Stimulated activated CD8-positive, alpha-beta memory T cell treated with anti-CD3 and anti-CD28 coated beads, Interleukin-15, amount 100 ng/mL, for 48 hours (primary cell): Measurements from ENCODE around the gene ZNF532.
A peak's percentile ranks its signal among the peaks of the same experiment; 100 is the strongest.

Experiments used
- DNase-seq, 2 donors: peaks; one replicate each; pipeline ENCODE4 v3.0.0-alpha.2; 2020; ENCODE audit warnings: low read depth in 2 of 2

The ZNF532 gene

DNA sequence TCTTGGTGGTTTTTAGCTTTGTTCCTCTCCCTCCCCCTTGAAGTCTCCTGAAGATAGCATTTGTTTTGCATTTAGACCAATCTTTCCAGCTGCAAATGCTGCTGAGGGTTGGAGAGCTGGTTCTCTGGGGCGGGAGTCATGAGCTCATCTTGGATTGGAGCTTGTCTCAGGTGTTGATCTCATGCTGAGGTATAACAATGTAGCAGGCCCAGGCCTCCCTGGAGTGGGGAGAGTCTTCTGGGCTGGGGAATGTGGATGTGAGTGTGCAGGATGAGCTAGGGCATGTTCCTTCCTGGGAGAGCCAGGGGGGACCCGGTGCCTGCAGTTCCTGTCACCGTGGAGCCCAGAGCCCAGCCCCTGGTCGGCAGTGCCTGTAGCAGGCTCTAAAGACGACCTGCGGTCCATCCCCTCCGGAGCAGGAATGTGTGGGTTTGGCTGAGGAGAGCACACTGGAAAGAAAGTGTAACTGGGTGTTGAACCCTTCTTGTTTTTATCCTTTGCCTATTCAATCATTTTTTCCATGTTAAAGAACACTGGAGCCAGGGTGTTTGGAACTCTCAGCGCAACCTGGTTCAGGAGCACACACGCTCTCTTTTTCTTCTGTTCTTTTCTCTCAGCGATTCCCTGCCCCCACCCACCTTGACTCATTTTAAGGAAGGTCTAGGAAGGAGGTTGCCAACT is 2.7 kb downstream of the ZNF532 start:
- DNase-seq: no peak

DNA sequence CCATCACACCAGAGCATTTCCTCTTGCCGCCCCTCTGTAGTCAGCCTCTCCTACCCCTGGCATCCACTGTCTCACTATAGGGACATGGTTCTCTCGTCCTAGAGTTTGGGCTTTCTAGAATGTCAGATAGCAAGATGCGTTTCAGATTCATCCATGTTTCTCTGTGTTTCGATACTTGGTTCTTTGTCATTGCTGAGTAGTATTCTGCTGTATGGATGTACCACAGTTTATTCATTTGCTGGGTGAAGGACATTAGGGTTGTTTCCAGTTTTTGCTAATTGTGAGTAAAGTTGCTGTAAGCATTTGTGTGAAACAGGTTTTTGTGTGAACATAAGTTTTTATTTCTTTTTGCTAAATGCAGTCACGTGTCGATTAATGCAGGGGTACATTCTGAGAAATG is 3.8 kb downstream of the ZNF532 start:
- no peak for DNase-seq

DNA sequence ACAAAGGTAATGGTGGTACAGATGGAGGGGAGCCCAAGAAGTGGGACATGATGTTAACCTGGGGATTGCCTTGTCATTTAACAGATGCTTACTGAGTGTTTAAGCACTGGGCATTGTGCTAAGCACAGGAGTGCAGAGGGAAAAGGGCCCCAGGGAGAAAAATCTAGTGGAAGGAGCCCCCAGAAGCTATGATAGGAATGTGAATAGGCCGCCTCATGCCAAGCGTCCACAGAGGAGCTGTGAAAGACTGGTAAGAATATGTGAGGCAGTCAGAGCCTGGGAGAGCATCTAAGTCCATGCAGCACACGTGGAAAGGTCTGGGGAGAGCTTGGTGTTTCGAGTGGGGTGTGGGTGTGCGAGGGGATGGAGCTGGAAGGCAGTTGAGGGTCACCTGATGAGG is 5.5 kb downstream of the ZNF532 start:
- no peak for DNase-seq

DNA sequence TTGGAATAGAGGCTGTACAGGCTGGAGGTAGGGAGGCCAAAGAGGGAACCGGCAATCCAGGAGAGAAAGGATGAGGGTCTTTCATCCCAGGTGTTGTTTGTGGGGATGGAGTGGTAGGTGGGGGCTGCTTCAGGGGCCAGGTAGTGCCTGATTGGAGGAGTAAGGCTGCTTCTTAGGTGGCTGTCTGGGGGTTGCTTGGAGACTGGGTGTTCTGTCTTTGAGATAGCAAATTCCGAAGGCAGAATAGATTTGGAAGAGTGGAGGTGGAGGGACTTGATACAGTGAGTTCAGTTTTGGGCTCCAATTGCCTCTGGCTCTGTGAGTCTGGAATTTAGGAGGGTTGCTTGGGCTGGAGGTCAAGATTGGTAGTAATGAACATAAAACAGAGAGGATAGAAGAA is 5.9 kb downstream of the ZNF532 start:
- DNase-seq: no peak

DNA sequence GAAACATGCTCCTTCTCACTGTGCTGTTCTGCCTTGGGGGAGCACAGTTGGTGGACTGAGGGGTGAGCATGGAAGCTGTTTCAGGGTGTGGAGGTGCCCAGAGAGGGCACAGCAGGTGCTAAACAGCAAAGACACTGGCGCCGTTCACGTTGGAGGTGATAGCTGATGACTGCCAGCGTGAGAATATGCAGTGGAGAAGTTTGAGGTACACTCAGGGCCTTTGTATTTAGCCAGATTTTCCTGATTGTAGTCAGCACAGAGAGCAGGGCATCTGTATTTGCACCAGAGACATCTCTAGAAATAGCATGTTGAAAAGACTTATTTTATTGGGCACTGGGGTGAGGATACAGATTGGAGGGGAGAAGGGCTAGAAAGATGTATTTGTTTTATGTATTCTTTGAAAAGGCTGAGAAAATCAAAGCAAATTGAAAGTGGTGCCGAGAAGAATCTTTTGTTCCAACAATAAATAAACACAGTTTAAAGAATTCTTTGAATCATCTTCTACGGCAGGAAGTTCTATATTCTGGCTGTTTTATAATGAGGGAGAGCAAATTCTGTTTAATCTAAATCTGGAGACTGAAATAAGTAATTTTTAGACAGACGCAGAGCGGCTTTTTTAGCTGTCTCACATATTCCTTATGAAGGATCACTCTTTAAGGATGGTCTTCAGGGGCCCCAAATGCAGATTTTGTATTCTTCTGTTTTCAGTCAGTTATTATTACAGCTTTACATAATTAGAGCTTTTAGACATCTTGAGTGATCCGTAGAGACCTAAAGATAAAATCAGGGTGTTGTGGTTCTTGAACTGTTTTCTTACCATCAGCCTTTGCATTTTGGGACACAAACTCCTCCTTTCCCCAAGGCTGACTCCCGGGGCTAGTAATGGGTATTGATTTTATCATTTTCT is 7.1 kb downstream of the ZNF532 start:
- no peak for DNase-seq

DNA sequence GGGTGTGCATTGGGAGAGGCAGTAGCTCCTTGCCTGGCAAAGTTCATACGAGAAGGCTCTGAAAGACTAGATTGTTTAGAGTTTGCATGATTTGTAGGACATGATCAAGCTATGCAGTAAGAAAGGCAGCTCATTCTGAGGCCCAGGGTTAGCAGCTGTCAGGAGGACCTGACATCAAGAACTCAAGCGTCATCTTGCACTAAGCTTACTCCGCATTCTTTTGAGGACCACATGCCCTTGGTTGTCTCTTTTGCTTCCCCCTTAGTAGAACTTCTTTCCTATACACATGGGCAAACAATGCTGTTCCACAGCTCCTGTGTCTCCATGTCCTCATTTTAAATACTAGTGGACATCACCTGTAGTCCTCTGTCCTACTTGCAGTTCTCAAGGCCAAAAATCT is 14.0 kb downstream of the ZNF532 start:
- DNase-seq: no peak

DNA sequence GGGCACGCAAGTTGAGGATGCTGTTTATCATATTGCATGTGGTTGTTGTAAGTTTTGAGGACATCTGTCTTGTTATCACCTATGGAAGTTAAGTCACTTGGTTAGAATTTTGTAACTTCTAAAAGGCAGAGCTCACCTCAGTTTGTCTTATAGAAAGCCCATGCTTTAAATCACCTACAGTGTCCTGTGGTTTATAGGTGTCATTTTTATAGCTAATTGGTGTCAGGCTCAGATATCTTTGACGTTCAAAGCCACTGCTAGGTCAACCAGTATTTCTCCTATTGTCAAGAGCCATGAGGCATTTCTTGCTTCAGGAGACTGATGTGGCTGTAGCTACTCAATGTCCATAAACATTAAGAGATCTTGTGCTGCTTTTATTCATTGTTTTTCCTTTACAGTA is 16.8 kb downstream of the ZNF532 start:
- no peak for DNase-seq

DNA sequence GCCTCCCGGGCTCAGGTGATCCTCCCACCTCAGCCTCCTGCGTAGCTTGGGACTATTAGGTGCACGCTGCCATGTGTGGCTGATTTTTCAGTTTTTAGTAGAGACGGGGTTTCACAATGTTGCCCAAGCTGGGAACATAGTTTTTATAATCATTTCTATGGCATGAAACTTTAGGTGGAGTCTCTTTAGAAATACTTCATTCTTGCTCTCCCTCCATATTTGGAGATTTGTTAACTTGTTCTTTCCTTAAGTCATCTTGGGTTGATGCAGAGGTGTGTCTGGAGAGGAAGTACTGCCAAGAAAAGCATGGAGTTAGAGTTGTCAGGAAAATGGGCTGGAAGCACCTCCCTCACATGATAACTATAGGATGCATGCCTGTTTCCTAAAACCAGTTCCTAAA is 17.4 kb downstream of the ZNF532 start:
- no peak for DNase-seq

DNA sequence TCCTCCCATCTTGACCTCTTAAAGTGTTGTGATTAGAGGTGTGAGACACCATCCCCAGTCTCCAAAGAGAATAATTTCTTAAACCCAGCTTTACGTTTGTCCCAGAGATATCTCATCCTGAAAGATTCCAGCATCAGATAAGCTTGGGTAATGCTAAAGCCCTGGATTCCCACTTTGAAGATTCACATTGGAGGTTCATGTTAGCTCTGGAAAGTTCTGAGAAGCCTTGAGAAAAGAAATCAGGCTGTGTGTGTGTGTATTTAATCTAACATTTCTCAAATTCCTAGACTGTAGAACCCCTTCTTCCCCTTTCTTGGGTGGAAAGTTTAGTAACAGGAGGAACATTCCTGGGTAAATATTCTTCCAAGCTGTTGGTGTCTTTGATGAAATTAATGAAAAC is 18.0 kb downstream of the ZNF532 start:
- no peak for DNase-seq

DNA sequence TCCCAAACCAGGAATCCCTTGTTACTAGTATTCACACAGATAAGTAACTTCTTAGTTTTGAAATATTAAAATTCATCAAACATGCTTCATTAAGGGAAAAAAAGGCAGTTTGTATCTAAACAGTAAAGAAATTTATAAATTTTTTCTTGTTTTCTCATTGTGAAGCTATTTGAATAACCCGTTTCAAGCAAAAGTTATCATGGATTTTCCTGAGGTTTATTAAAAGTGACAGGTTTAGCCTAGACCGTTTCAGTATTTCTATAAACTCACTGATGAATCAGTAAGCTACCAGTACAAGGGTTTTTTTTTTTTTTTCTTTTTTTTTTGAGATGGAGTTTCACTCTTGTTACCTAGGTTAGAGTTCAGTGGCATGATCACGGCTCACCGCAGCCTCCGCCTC is 20.0 kb downstream of the ZNF532 start:
- no peak for DNase-seq

DNA sequence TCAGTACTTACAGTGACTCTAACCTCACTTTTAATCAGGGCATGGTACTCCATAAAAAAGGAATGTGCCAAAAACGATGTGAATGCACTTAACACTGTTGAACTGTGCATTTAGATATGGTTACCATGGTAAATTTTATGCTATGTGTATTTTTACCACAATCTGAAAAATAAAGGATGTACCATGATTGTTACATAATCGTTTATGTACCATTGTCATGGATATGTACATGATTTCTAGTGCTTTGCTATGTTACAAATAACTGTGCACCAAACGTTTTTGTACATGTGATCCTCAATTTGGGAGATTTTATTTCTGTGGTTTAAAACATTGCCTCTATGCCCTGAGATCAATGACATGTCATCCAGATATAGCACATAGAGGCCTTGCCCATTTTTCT is 21.8 kb downstream of the ZNF532 start:
- DNase-seq: no peak

DNA sequence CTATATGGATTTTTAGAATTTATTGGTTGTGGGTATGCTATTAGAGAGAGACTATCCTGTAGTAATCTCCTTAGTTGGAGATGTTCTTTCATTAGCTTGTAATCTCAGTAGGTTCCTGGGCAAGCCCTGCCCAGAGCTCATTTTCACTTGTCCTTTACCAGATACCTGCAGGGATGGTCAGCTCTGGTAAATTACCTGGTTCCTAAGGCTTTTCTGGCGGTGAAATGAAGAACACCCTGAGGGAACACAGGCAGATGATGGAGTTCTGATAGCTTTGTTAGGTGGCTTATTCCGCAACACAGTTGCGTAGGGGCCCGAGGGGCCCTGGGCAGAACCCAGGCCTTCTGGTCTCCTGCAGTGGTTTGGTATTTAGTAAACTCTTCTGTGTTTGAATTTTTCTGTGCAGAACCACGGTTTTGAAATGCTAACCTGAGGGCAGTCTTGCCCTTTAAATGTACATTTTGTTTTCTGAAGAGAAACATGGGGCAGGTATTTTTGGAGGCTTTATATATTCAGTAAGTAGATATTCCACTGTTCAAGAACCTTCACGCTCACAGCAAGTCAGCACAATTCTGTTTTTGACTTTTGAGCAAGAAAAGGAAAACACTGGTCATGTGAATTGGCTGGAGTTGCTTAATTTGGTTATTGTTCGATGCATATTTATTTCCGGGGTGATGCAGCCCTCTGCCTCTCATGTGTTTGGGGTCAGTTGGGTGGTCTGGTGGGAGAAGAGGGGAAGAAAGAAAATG is 22.4 kb downstream of the ZNF532 start:
- no peak for DNase-seq

DNA sequence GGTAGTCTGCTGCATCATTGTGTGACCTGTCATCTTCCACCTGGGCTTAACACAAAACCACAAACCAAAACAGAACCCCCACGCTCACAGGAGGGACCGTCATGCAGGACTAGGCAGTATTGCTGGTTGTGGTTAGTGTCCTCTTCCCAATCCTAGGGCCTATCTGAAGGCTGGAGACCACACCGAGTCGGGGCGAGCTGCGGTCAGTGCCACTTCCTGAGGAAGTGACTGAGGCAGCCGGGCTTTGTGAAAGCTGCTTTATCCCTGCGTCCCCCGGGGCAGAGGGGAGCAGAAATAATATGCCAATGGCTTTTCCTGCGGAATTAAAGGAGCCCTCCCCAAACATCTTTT is 22.9 kb downstream of the ZNF532 start:
- DNase-seq: peak; percentile 17 to 25

DNA sequence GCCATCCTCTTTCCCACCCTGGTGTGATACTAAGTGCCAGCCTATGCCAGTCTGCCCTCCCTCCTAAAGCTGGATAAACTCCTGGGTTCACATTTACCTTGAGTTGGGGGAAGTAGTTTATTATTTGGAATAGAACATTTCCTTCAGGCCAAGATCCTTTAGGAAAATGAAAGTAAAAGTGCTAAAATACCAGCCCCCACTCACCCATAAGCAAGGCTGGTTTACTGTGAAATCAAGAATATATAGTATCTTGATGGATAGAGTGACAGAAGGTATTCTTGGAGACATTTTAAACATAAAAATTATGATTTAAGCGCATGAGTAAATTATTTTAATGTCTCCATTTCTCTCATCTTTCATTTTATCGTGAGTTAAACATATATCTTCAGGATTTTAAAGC is 27.1 kb downstream of the ZNF532 start:
- no peak for DNase-seq

DNA sequence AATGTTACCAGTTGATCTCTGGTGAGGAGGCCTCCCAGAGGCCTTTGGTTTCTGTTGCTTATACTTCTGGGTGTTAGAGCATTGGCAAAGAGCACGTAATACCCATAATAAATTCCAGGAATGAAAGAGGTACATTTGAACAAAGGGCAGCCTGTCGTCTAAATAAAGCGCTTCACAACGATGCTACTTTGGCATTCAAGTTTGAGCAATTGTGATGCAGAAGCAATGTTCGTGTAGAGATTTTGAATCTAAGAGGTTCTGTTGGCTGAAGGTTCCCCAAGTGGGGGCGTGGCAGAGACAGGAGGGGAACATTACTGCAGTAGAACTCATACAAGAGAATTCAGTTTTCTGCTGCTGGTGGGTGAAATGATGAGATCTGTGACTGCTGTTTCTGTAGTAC is 27.8 kb downstream of the ZNF532 start:
- DNase-seq: no peak

DNA sequence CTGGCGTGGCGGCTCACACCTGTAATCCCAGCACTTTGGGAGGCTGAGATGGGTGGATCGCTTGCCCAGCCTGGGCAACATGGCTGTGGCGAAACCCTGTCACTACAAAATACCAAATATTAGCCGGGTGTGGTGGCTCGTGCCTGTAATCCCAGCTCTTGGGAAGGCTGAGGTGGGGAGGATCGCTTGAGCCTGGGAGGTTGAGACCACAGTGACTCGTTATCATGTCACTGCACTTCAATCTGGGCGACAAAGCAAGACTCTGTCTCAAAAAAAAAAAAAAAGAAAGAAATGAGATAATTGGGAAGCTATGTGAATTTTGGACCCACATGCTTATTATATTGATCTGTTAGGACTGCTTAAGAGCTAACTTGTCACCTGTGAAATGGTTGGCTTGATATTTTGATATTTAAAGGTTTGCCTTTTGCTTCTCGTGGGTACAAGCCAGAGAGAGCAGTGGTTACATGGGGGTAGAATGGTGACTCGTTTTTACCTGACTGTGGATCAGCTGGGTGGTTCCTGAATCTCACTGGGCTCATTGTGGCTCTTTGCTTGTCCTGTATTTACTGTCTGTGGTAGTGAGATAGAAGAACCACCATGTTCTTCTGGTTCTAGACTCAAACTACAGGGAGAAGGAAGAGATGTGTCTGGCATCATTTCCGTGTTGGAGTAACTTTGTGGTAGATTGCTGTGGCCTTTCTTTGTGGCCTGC is 28.9 kb downstream of the ZNF532 start:
- DNase-seq: no peak

DNA sequence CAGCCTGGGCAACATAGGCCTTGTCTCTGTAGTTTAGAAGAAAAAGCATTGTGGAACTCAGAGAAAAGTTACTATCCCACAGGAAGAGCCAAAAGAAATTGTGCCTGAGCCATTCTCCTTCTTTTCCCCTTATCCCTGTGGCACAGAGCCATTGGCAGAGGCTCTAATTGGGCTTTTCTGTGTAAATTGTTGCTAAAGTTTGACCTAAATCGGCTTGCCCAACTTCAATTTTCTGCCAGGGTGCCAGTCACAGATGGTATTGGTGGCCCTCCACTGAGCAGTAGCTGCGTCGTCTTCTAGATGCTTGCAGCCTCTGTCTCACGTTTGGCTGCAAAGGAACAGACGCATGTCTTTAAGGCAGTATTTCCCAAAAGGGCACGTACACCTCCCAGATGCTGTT is 30.3 kb downstream of the ZNF532 start:
- no peak for DNase-seq

DNA sequence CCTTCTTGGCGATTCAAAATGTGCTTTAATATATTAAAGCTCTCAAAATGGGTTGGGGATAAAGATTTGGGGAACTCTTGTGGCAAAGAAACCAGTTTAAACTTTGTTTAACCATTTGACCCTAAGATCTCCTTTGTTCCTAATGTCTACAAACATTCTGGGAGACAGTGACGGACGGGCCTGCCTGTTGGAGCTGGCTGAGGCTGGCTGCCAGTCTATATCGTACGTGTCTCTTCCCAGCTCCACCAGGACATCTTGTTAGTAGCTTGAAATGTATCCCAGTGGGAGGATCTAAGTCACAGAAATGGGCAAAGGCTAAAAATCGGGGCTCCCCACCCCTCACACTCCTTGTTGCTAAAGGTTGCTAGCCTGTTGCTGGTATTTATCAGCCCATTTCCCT is 30.7 kb downstream of the ZNF532 start:
- DNase-seq: no peak

DNA sequence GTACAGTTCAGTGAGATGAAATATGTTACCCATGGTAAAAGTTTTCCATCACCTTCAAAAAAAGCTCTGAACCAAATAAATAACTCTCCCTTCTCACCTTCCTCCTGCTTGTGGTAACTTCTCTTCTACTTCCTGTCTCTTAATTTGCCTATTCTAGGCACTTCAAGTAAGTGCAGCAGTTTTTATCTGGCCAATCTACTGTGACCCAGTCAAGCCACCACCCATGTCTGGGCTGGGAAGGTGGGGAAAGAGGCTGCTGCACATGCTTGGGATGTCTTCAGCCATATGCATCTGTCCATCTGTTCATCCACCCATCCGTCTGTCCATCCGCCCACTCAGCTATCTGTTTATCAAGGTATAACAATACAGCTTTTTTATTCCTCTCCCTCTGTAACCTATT is 31.6 kb downstream of the ZNF532 start:
- no peak for DNase-seq

DNA sequence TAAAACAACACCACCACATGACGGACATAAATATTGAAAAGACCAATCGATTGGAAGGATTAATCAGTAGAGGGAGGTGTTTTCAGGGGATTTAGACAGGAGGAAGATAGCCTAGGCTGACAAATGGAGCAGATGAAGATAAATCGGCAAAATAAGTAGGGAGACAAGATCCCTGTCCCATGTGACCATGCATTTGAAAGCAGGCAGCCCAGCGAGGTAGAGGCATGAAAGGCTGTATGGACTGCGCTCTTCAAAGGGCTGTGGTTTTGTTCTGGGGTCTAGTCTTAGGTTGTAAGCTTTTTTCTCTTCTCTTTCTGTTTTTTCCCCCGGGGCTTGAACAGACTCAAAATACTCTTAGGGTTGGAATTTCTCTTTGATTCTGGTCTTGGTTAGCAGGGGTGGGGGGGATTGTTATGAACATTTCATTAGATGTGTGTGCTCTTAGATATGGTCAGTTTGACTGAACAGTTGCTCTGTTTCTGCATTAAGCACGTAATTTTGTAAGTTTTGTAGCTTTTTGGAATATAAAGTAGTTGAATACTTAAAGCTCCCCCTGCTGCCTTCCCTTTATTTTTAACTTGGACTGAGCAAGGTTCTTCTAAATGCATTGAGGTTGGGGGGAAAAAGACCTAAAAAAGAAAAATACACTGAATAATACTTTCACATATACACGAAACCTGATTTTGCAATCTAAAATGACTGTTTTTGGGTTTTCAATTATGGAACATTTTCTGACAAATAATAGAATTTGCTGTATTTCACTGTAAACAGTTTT is 32.2 kb downstream of the ZNF532 start:
- no peak for DNase-seq

DNA sequence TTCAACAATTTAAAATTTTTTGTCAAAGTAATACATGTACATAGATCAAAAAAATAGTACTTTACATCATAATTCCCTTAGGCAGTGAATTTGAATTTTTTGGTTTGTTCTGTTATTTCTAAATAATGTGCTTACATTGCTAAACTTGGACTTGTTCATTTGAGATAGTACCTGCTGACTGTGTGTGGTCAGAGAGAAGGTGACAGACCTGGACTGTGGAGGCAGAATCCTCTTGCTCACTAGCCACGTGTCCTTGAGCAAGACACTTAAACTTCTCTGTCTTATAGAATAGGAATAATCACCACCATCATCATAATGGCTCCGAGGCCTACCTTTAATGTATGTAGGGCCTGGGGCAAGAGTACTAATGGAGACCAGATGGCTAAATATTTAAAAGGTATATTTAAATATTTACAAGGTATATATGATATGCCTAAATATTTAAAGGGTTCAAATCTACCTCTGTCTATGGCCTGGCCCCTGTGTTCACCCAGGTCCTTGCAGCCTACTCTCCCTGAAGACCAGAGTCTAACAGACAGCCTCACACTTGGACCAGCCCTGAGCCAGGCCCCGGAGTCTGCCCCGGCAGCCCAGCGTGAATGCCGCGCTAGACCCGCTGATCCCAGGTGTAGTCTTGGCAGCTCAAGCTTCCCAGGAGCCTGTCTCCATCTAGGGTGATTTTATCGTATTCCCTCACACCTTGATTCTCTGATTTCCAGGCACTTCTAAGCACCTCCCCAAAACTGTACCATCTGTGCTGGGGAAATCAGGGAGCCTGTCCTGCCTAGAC is 33.5 kb downstream of the ZNF532 start:
- DNase-seq: no peak
